Ovary (tissue), 9 donors: ENCODE data around the gene QSER1. TPM values are rescaled to one million over a fixed set of nuclear protein-coding genes. Genes with fewer than 3 reads are reported as not detected.

Source experiments
- DNase-seq, 5 donors: peaks; one replicate each; pipeline ENCODE4 v3.0.0-alpha.2; 2019 to 2020
- H3K27ac ChIP-seq, 2 donors: fragments of 200-600 bp; one replicate each; pipeline versions ENCODE4 v1.5.1 to v1.8.0; 2019 to 2022
- H3K27me3 ChIP-seq: fragments of 200-600 bp; one replicate; pipeline ENCODE4 v1.8.0; 2022
- H3K36me3 ChIP-seq: fragments of 200-600 bp; sonication (generic); one replicate; pipeline ENCODE4 v1.5.1; 2019
- H3K4me1 ChIP-seq: one replicate; pipeline ENCODE4 v1.8.1; 2013; ENCODE audit warnings: mild to moderate bottlenecking, moderate library complexity; ENCODE audit not compliant: insufficient read depth
- H3K4me3 ChIP-seq: fragments of 200-600 bp; sonication (generic); one replicate; pipeline ENCODE4 v1.5.1; 2017
- H3K9me3 ChIP-seq, 2 donors: fragments of 200-600 bp in 1 of 2; sonication (generic) in 1 of 2; one replicate each; pipeline versions ENCODE4 v1.5.1 to v1.8.1; 2013 to 2019; ENCODE audit warnings: mild to moderate bottlenecking in 1 of 2, moderate library complexity in 1 of 2
- CTCF ChIP-seq, 3 donors: fragments of 450-650 bp in 2 of 3; fragments of 200-600 bp in 1 of 3; IDR thresholded peaks; one replicate each; pipeline versions ENCODE4 v1.5.1 to v1.8.0; 2016 to 2022; ENCODE audit warnings: antibody characterized with exemption in 3 of 3, mild to moderate bottlenecking in 1 of 3
- EP300 ChIP-seq: sonication (generic); formaldehyde crosslinking; IDR thresholded peaks from one replicate; pipeline ENCODE4 v1.6.1; 2017; ENCODE audit warnings: antibody characterized with exemption
- POLR2A ChIP-seq: fragments of 450-650 bp; IDR thresholded peaks from one replicate; pipeline ENCODE4 v1.6.1; 2017; ENCODE audit warnings: antibody characterized with exemption, mild to moderate bottlenecking, moderate library complexity
- WGBS, 3 donors: extraction: QIAGEN DNeasy Blood & Tissue Kit in 1 of 3; methylation state at CpG; one replicate each; pipeline versions ENCODE4 v1.1.5 to v1.1.7; 2013 to 2017; 5-methylcytosine and 5-hydroxymethylcytosine counted together
- intact Hi-C, 4 donors: fragments of 100-400 bp; cut with DNase I; formaldehyde crosslinking; loops; one replicate each; pipeline versions ENCODE4 v1.11.0 to v1.15.1; 2022 to 2023
- polyA plus RNA-seq, 2 donors: library from polyadenylated mRNA; stranded (reverse); fragments of 200-250 nt in 1 of 2; fragments of 350-450 nt in 1 of 2; fragmentation: Illumina TruSeq in 1 of 2; extraction: RNeasy Lipid Tissue Mini Kit (QIAGEN cat#74804) in 1 of 2; gene quantifications; one replicate each; pipeline ENCODE4 v1.2.3, GENCODE V29; 2013 to 2014
- total RNA-seq, 7 donors: library from RNA; depleted of rRNA in 2 of 7; stranded (reverse); fragments of >200 nt in 2 of 7; fragmentation: NEBNext Ultra II Directional in 3 of 7; extraction: Animal tissue kit (Norgen Biotek cat#: 25700) in 3 of 7; gene quantifications; one replicate each; pipeline versions ENCODE4 v1.1.0 to v1.2.4, GENCODE V29; 2016 to 2023
- donor health status: DM: no; HTN: no; CAD: no; lungs with moderate emphysema.
- donor health status: DM: no; HTN: no; CAD: no.
- donor health status: Bipolar disorder and iron deficiency.
- donor health status: DM: yes; HTN: yes; CAD: no.
- donor health status: DM: no; HTN: no; CAD: no.
- donor health status: DM: yes; HTN: yes; CAD: no.

Gene QSER1
- total and polyA plus RNA-seq, 9 donors: 7.4 to 50.1 (median 36.5) TPM

GRCh38 chr11:32891657-32892354 lies 805 bp upstream of the QSER1 start:
- no peak for DNase-seq
- Histone ChIP-seq H3K27ac (peak overlapping the region; percentile 97 to 99), H3K9me3 (no peaks in the 10 kb centered on the region), H3K27me3 (no peaks in the 10 kb centered on the region), H3K4me1 (peaks cover 1% of the 10 kb centered on the region), H3K36me3 (no peaks in the 10 kb centered on the region), H3K4me3 (peak overlapping the region; percentile 82)
- intact Hi-C loops: no loop called here
- WGBS, 3 donors: 19 to 25% (median 22%) methylated on average over 10 of the region's 10 CpGs
- TF ChIP-seq EP300: no peak
- no peak for TF ChIP-seq POLR2A

- Histone ChIP-seq H3K4me3 (peak overlapping the region; percentile 82), H3K4me1 (peaks cover 4% of the 10 kb centered on the region), H3K27me3 (no peaks in the 10 kb centered on the region), H3K9me3 (no peaks in the 10 kb centered on the region), H3K27ac (peak overlapping the region; percentile 97 to 99), H3K36me3 (no peaks in the 10 kb centered on the region)
- DNase-seq: no peak
- intact Hi-C loops: no loop called here
- no peak for TF ChIP-seq CTCF (IDR thresholded peaks at IDR 0.05)
- 0 to 1% (median 0%) methylated on average over 1 to 32 of the region's 32 CpGs for WGBS, 3 donors
Observed at GRCh38 chr11:32893093-32893342, 407 bp downstream of the QSER1 start.

GRCh38 chr11:32893343-32894148 lies 935 bp downstream of the QSER1 start:
- no peaks in the 10 kb centered on the region for H3K36me3 ChIP-seq
- peak overlapping the region; percentile 82 for H3K4me3 ChIP-seq
- no peaks in the 10 kb centered on the region for H3K9me3 ChIP-seq
- WGBS, 3 donors: 0 to 1% (median 0%) methylated on average over 50 to 66 of the region's 66 CpGs
- H3K27ac ChIP-seq: peak overlapping the region; percentile 97 to 99
- peaks cover 4% of the 10 kb centered on the region for H3K4me1 ChIP-seq
- no peak for TF ChIP-seq POLR2A
- TF ChIP-seq CTCF (IDR thresholded peaks at IDR 0.05): peak in 2 of 3 donors; percentile 25 to 35
- intact Hi-C loops: no loop called here
- H3K27me3 ChIP-seq: no peaks in the 10 kb centered on the region
- DNase-seq: peak; percentile 53 to 79 (median 71)

GRCh38 chr11:32894149-32894827 lies 1.7 kb downstream of the QSER1 start:
- WGBS, 3 donors: 1 to 3% (median 1%) methylated on average over 14 of the region's 14 CpGs
- intact Hi-C loops: no loop called here
- Histone ChIP-seq H3K36me3 (no peaks in the 10 kb centered on the region), H3K27ac (peak overlapping the region; percentile 97 to 99), H3K9me3 (no peaks in the 10 kb centered on the region), H3K27me3 (no peaks in the 10 kb centered on the region), H3K4me3 (peak overlapping the region; percentile 82), H3K4me1 (peaks cover 5% of the 10 kb centered on the region)
- peak in 3 of 5 donors; percentile 11 to 53 (median 26) for DNase-seq
- TF ChIP-seq POLR2A (peak; percentile 45), EP300 (no peak)

GRCh38 chr11:32894921-32895320 lies 2.3 kb downstream of the QSER1 start:
- H3K9me3 ChIP-seq: no peaks in the 10 kb centered on the region
- 27 to 41% (median 40%) methylated on average over 3 of the region's 3 CpGs for WGBS, 3 donors
- H3K4me3 ChIP-seq: no peak overlapping the region
- H3K27ac ChIP-seq: peak overlapping the region in 1 of 2 donors; percentile 97
- peaks cover 6% of the 10 kb centered on the region for H3K4me1 ChIP-seq
- no peaks in the 10 kb centered on the region for H3K36me3 ChIP-seq
- intact Hi-C loops: no loop called here
- TF ChIP-seq POLR2A (no peak), CTCF (IDR thresholded peaks at IDR 0.05) (no peak), EP300 (no peak)
- no peak for DNase-seq
- no peaks in the 10 kb centered on the region for H3K27me3 ChIP-seq
